A673 (cell line): Measurements from ENCODE around the gene PCK1.

Source experiments
- CTCF ChIP-seq: fragments of 300-800, 200-600 bp; sonication (generic); conservative IDR thresholded peaks from 2 replicates; pipeline ENCODE4 v1.5.1; 2017; ENCODE audit warnings: low read depth, mild to moderate bottlenecking, antibody characterized with exemption, low read length, moderate library complexity, mixed read lengths
- EZH2 ChIP-seq: fragments of 200-600 bp; sonication (generic); IDR thresholded peaks from 2 replicates; pipeline ENCODE4 v1.6.1; 2017; ENCODE audit warnings: borderline replicate concordance, low read depth, mild to moderate bottlenecking, mixed read lengths, antibody characterized with exemption, low read length; ENCODE audit not compliant: poor library complexity, severe bottlenecking

- TF ChIP-seq CTCF (no peak), EZH2 (no peak)
Measured at GRCh38 chr20:57557926-57558613, 2.8 kb upstream of the PCK1 start.
